Astrocyte (in vitro differentiated cells and primary cell): ENCODE data around the gene APBB2. TPM values are rescaled to one million over a fixed set of nuclear protein-coding genes. Genes with fewer than 3 reads are reported as not detected.

Experiments
- DNase-seq: peaks from one replicate; pipeline ENCODE4 v3.0.0-alpha.2; 2010; ENCODE audit warnings: low read depth
- FAIRE-seq: peaks from 2 replicates; lab custom pipeline; 2011; peaks lifted over from hg19 to GRCh38; lab: Jason Lieb, UNC
- H2AFZ ChIP-seq: 2 replicates; pipeline ENCODE4 v1.6.0; 2012; ENCODE audit warnings: low read depth, low read length, inconsistent platforms
- H3K27ac ChIP-seq: 2 replicates; pipeline ENCODE4 v1.5.1; 2011; ENCODE audit warnings: low read depth, low read length, inconsistent platforms
- H3K27me3 ChIP-seq: 2 replicates; pipeline ENCODE4 v1.6.0; 2011; ENCODE audit warnings: low read length, inconsistent platforms; ENCODE audit not compliant: insufficient read depth
- H3K36me3 ChIP-seq: 2 replicates; pipeline ENCODE4 v1.5.1; 2011; ENCODE audit warnings: low read length, inconsistent platforms; ENCODE audit not compliant: insufficient read depth
- H3K4me1 ChIP-seq: 2 replicates; pipeline ENCODE4 v1.5.1; 2011; ENCODE audit warnings: low read length, inconsistent platforms; ENCODE audit not compliant: insufficient read depth
- H3K4me2 ChIP-seq: 2 replicates; pipeline ENCODE4 v1.6.0; 2012; ENCODE audit warnings: low read length, inconsistent platforms
- H3K4me3 ChIP-seq: 2 replicates; pipeline ENCODE4 v1.5.1; 2011; ENCODE audit warnings: low read depth, mild to moderate bottlenecking, low read length, inconsistent platforms; ENCODE audit not compliant: insufficient read depth
- H3K79me2 ChIP-seq: 2 replicates; pipeline ENCODE4 v1.6.0; 2012; ENCODE audit warnings: mild to moderate bottlenecking, low read length, inconsistent platforms; ENCODE audit not compliant: insufficient read depth
- H3K9ac ChIP-seq: 2 replicates; pipeline ENCODE4 v1.6.0; 2012; ENCODE audit warnings: mild to moderate bottlenecking, low read length, inconsistent platforms
- H3K9me3 ChIP-seq: 2 replicates; pipeline ENCODE4 v1.5.1; 2012; ENCODE audit warnings: low read depth, mild to moderate bottlenecking, low read length, inconsistent platforms; ENCODE audit not compliant: insufficient read depth
- H4K20me1 ChIP-seq: 2 replicates; pipeline ENCODE4 v1.6.0; 2012; ENCODE audit warnings: low read length, inconsistent platforms; ENCODE audit not compliant: insufficient read depth
- H3K27ac Mint-ChIP-seq: one replicate; pipeline ENCODE4 v1.8.0; 2021; ENCODE audit warnings: mild to moderate bottlenecking, mixed read lengths; ENCODE audit not compliant: unreplicated experiment
- H3K27me3 Mint-ChIP-seq: one replicate; pipeline ENCODE4 v1.8.0; 2021; ENCODE audit warnings: low read depth, mixed read lengths; ENCODE audit not compliant: unreplicated experiment
- H3K36me3 Mint-ChIP-seq: one replicate; pipeline ENCODE4 v1.8.0; 2021; ENCODE audit warnings: low read depth, mixed read lengths; ENCODE audit not compliant: unreplicated experiment
- H3K4me1 Mint-ChIP-seq: one replicate; pipeline ENCODE4 v1.8.0; 2021; ENCODE audit warnings: low read depth, mixed read lengths; ENCODE audit not compliant: unreplicated experiment
- H3K4me3 Mint-ChIP-seq: one replicate; pipeline ENCODE4 v1.8.0; 2021; ENCODE audit warnings: mild to moderate bottlenecking, moderate library complexity, mixed read lengths; ENCODE audit not compliant: unreplicated experiment
- H3K9me3 Mint-ChIP-seq: one replicate; pipeline ENCODE4 v1.8.0; 2021; ENCODE audit warnings: mild to moderate bottlenecking, mixed read lengths; ENCODE audit not compliant: unreplicated experiment
- EZH2 ChIP-seq: IDR thresholded peaks from 2 replicates; pipeline ENCODE4 v1.6.1; 2012; ENCODE audit warnings: mild to moderate bottlenecking, low read length, inconsistent platforms; ENCODE audit not compliant: insufficient read depth
- total RNA-seq: library from RNA; stranded (reverse); gene quantifications from 2 replicates; pipeline ENCODE4 v1.2.1, GENCODE V29; 2021
- TF ChIP-seq, protein P1 (sequence below): IDR thresholded peaks from 2 replicates; pipeline ENCODE4 v1.5.1; 2011; ENCODE audit warnings: low read depth, mild to moderate bottlenecking, inconsistent platforms, low read length, moderate library complexity; ENCODE audit not compliant: insufficient read depth

APBB2 gene
- total RNA-seq, 1 donor from 2014 or later: 173 TPM

- FAIRE-seq: no peak
- no peak for TF ChIP-seq EZH2
- TF ChIP-seq, protein P1, sequence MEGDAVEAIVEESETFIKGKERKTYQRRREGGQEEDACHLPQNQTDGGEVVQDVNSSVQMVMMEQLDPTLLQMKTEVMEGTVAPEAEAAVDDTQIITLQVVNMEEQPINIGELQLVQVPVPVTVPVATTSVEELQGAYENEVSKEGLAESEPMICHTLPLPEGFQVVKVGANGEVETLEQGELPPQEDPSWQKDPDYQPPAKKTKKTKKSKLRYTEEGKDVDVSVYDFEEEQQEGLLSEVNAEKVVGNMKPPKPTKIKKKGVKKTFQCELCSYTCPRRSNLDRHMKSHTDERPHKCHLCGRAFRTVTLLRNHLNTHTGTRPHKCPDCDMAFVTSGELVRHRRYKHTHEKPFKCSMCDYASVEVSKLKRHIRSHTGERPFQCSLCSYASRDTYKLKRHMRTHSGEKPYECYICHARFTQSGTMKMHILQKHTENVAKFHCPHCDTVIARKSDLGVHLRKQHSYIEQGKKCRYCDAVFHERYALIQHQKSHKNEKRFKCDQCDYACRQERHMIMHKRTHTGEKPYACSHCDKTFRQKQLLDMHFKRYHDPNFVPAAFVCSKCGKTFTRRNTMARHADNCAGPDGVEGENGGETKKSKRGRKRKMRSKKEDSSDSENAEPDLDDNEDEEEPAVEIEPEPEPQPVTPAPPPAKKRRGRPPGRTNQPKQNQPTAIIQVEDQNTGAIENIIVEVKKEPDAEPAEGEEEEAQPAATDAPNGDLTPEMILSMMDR: no peak
- peaks cover 54% of the 10 kb centered on the region for H4K20me1 ChIP-seq
- H3K4me1 ChIP-seq: no peaks in the 10 kb centered on the region
- H3K9ac ChIP-seq: no peak overlapping the region
- Mint-ChIP-seq H3K36me3 (peaks cover 11% of the 10 kb centered on the region), H3K4me3 (no peak overlapping the region), H3K9me3 (no peaks in the 10 kb centered on the region), H3K27me3 (no peaks in the 10 kb centered on the region), H3K27ac (no peak overlapping the region), H3K4me1 (peaks cover 53% of the 10 kb centered on the region)
- peaks cover 24% of the 10 kb centered on the region for H3K79me2 ChIP-seq
- no peak overlapping the region for H3K4me3 ChIP-seq
- H2AFZ ChIP-seq: no peak overlapping the region
- no peaks in the 10 kb centered on the region for H3K9me3 ChIP-seq
- no peak overlapping the region for H3K4me2 ChIP-seq
- DNase-seq: no peak
- H3K27ac ChIP-seq: no peak overlapping the region
- H3K27me3 ChIP-seq: no peaks in the 10 kb centered on the region
- H3K36me3 ChIP-seq: no peaks in the 10 kb centered on the region
Observed at GRCh38 chr4:41072021-41072777, 142.1 kb downstream of the APBB2 start.

- Histone ChIP-seq H3K4me2 (no peak overlapping the region), H4K20me1 (peaks cover 53% of the 10 kb centered on the region)
- FAIRE-seq: no peak
Observed at GRCh38 chr4:41070516-41071281, 143.6 kb downstream of the APBB2 start.

More at GRCh38 chr4:41070516-41071281, 143.6 kb downstream of the APBB2 start:
- H3K4me3 ChIP-seq: no peak overlapping the region
- no peaks in the 10 kb centered on the region for H3K27me3 Mint-ChIP-seq
- H3K9me3 Mint-ChIP-seq: no peaks in the 10 kb centered on the region
- TF ChIP-seq, protein P1: no peak
- TF ChIP-seq EZH2: no peak
- H3K27ac Mint-ChIP-seq: no peak overlapping the region
- no peaks in the 10 kb centered on the region for H3K4me1 ChIP-seq
- H3K9ac ChIP-seq: no peak overlapping the region
- no peak overlapping the region for H2AFZ ChIP-seq
- H3K79me2 ChIP-seq: peaks cover 26% of the 10 kb centered on the region
- no peak overlapping the region for H3K4me3 Mint-ChIP-seq
- no peak overlapping the region for H3K27ac ChIP-seq
- H3K36me3 Mint-ChIP-seq: peaks cover 5% of the 10 kb centered on the region
- no peaks in the 10 kb centered on the region for H3K36me3 ChIP-seq
- peak; percentile 18 for DNase-seq
- H3K27me3 ChIP-seq: no peaks in the 10 kb centered on the region
- peaks cover 42% of the 10 kb centered on the region for H3K4me1 Mint-ChIP-seq
- no peaks in the 10 kb centered on the region for H3K9me3 ChIP-seq
